GM12874 (cell line): ENCODE data around the gene PRKCH.

Experiments used
- CTCF ChIP-seq: IDR thresholded peaks from 2 replicates; pipeline ENCODE4 v1.5.1; 2011; ENCODE audit warnings: low read depth, mild to moderate bottlenecking, control low read depth, low read length, moderate library complexity; ENCODE audit not compliant: insufficient read depth

PRKCH gene

DNA sequence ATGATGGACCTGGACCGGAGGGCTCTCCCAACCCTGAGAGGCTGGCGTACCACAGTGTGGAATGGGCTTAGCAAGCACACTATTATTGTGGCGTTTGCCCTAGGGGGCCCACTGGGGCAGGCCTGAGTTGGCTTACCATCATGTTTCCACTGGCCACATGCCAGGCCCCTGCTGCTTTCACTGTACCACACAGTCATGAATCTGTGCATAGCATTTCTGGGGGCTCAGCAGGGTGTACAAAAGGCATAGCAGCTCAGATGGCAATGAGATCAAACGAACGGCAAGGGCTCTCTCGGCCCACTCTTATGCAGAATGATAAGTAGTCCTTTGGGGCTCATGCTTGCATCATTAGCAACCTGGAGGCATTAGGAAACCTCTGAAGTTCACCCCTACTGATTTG is 236.9 kb downstream of the PRKCH start:
- TF ChIP-seq CTCF: no peak

DNA sequence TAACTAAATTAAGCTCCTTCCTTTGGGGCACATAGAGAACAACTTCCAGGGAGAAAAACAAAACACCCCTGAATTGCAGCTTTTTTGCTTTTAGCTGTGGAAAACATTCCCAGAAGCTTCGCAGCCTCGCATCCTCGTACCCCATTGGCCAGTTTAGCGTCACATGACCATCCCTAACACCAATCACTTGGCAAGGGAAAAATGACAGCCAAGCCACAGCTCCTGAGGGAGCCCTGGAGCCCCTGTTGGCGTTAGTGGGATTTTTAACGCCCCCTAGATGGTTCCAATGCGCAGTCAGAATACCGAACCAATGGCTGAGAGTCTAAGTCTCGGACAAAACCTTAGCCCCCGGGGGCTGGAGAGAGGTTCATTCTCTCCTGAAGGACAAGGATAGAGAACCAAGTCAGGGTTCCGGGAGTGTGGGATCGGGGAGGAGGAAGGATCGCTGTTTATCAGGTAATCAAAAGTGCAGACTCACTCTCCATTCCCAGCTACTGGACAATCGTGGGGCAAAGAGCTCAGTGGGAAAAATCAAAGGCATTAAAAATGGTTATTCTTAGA is 238.3 kb downstream of the PRKCH start:
- no peak for TF ChIP-seq CTCF

DNA sequence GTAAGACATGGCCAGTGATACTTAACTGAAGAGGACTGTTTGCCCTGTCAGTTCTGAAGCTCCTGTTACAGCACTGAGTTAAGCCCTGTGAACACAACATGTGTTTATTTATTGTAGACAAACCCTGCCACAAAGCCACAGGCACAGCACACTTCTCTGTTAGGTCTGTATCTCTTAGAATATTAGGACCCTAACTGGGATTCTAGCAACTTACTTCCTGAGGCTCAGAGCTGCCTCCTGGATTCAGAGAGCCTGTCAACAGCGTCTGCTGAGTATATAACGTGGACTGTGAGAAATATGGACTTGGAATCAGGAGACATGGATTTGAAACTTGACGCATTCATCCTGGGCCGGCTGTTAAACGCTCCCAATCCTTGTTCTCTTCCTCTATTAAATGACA is 238.9 kb downstream of the PRKCH start:
- TF ChIP-seq CTCF: no peak

GRCh38 chr14:61561104-61561503 is 239.7 kb downstream of the PRKCH start:
- TF ChIP-seq CTCF: no peak

DNA sequence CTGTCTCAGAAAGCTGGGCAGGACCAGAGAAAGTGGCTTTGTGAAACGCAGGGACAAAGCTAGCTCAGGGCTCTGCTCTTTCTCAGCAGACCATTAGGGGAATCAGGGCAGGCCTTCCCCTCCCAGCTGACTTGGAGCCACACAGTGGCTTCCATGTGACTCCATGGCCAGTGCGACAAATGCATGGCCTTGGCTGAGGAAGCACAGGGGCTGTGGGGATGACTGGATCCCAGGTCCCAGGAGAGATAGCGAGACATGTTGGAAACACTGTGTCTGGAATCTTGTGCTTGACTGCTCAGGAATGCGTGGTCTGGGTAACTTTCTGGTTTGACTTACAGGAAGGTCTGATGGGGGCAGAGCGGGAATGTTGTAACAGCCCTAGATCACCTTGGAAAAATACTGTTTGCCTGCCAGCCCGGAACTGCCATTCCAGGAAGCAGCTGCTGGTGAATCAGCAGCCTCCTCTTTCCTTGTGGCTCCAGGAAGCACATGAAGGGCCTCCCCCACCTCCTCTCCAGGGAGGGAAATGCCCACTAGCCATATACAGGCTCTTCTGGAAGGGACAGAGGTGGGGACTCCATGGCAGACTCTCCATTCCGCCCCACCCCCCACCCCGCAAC is 240.4 kb downstream of the PRKCH start:
- TF ChIP-seq CTCF: no peak

- no peak for TF ChIP-seq CTCF
Measured at GRCh38 chr14:61562321-61563161, 241.2 kb downstream of the PRKCH start.

- TF ChIP-seq CTCF: no peak
Measured at GRCh38 chr14:61563162-61563511, 241.8 kb downstream of the PRKCH start.
